ENCODE results near the gene OR2A2. TPM values are rescaled to one million over a fixed set of nuclear protein-coding genes. Genes with fewer than 3 reads are reported as not detected.

The OR2A2 gene
- not detected in 2 replicates for total RNA-seq

GRCh38 chr7:144109283-144109682 lies at the start of gene OR2A2:
Gene OR2A2 (plus strand): TSS chr7:144109583. CDS start chr7:144109583, 0 bp downstream.

GRCh38 chr7:144069511-144069910 lies 39.9 kb upstream of the OR2A2 start, which contains the start of gene OR2A25:
Gene OR2A25 (plus strand): TSS chr7:144069811. CDS start chr7:144074220, 4,409 bp downstream.

GRCh38 chr7:144085978-144086377 lies 23.4 kb upstream of the OR2A2 start, which contains the start of gene OR2A12:
Gene OR2A12 (plus strand): TSS chr7:144086278. CDS start chr7:144095108, 8,830 bp downstream.

GRCh38 chr7:144122876-144123275 lies 13.5 kb downstream of the OR2A2 start, which contains the start of gene OR2A14:
Gene OR2A14 (plus strand): TSS chr7:144123176. CDS start chr7:144129113, 5,937 bp downstream.

Other genes starting within 250 kb of the OR2A2 start
- gene TCAF1, start 207.4 kb upstream of the OR2A2 start, total RNA-seq = 45.4 and 56.9 TPM in 2 replicates
- not detected in 2 replicates for gene OR2F2, start 174.3 kb upstream of the OR2A2 start, total RNA-seq
- not detected in 2 replicates for gene OR2F1, start 154.7 kb upstream of the OR2A2 start, total RNA-seq
- gene OR6B1, start 109.3 kb upstream of the OR2A2 start, total RNA-seq = not detected in 2 replicates
- gene OR2A5, start 60.6 kb upstream of the OR2A2 start, total RNA-seq = not detected in 2 replicates
- gene OR2A25, start 39.8 kb upstream of the OR2A2 start, total RNA-seq = not detected in 2 replicates
- gene OR2A12, start 23.3 kb upstream of the OR2A2 start, total RNA-seq = not detected in 2 replicates
- not detected in 2 replicates for gene OR2A14, start 13.6 kb downstream of the OR2A2 start, total RNA-seq
- 0.44 TPM in 1 of 2 replicates, not detected in the other for gene CTAGE4, start 73.9 kb downstream of the OR2A2 start, total RNA-seq
- 1.7 and 2.9 TPM in 2 replicates for gene ARHGEF35, start 86.2 kb downstream of the OR2A2 start, total RNA-seq
- 0.12 TPM in 1 of 2 replicates, not detected in the other for gene OR2A42, start 130.0 kb downstream of the OR2A2 start, total RNA-seq
- gene OR2A7, start 155.2 kb downstream of the OR2A2 start, total RNA-seq = 0.20 and 1.3 TPM in 2 replicates
- 0.10 TPM in 1 of 2 replicates, not detected in the other for gene CTAGE8, start 159.7 kb downstream of the OR2A2 start, total RNA-seq
- 0.05 TPM in 1 of 2 replicates, not detected in the other for gene OR2A1, start 202.8 kb downstream of the OR2A2 start, total RNA-seq
- gene ARHGEF5, start 245.8 kb downstream of the OR2A2 start, total RNA-seq = 2.2 and 2.8 TPM in 2 replicates

Measured in cardiac ventricle fibroblast (primary cell).